Calu3 (cell line): ENCODE results near the gene BEGAIN. TPM values are rescaled to one million over a fixed set of nuclear protein-coding genes. Genes with fewer than 3 reads are reported as not detected.
A peak's percentile ranks its signal among the peaks of the same experiment; 100 is the strongest.

Experiments used
- BruUV-seq: library from RNA; stranded (reverse); fragments of 400-500 nt; replicated peaks from 2 replicates; lab custom pipeline; 2021; lab: Mats Ljungman, UMichigan
- CTCF ChIA-PET: fragments of 300-600 bp; sonication (Branson Sonifier 250); formaldehyde crosslinking; loops from one replicate; lab custom pipeline; 2022; ENCODE audit warnings: antibody characterized with exemption; lab: Charles Lee
- DNase-seq: peaks from one replicate; pipeline ENCODE4 v3.0.0; 2022
- H3K27ac Mint-ChIP-seq: one replicate; pipeline ENCODE4 v1.8.0; 2022; ENCODE audit warnings: mixed read lengths; ENCODE audit not compliant: unreplicated experiment
- H3K27me3 Mint-ChIP-seq: one replicate; pipeline ENCODE4 v1.8.0; 2022; ENCODE audit warnings: mixed read lengths; ENCODE audit not compliant: unreplicated experiment
- H3K36me3 Mint-ChIP-seq: one replicate; pipeline ENCODE4 v1.8.0; 2022; ENCODE audit warnings: mild to moderate bottlenecking, moderate library complexity, mixed read lengths; ENCODE audit not compliant: insufficient read depth, unreplicated experiment
- H3K4me1 Mint-ChIP-seq: one replicate; pipeline ENCODE4 v1.8.0; 2022; ENCODE audit warnings: mild to moderate bottlenecking, low read depth, mixed read lengths; ENCODE audit not compliant: unreplicated experiment
- H3K4me3 Mint-ChIP-seq: one replicate; pipeline ENCODE4 v1.8.0; 2022; ENCODE audit warnings: mild to moderate bottlenecking, low read depth, moderate library complexity, mixed read lengths; ENCODE audit not compliant: unreplicated experiment
- H3K9me3 Mint-ChIP-seq: one replicate; pipeline ENCODE4 v1.8.0; 2022; ENCODE audit warnings: low read depth, mixed read lengths; ENCODE audit not compliant: unreplicated experiment
- intact Hi-C: fragments of 100-400 bp; cut with micrococcal nuclease; formaldehyde crosslinking; loops from one replicate; pipeline ENCODE4 v1.10.0; 2022; ENCODE audit not compliant: unreplicated experiment
- total RNA-seq: library from RNA; stranded (reverse); gene quantifications from 2 replicates; pipeline ENCODE4 v1.2.3, GENCODE V29; 2022
- TF ChIP-seq, protein P1 (sequence below): fragments of 200-600 bp; IDR thresholded peaks from one replicate; pipeline ENCODE4 v1.8.0; 2022; ENCODE audit warnings: antibody characterized with exemption; ENCODE audit not compliant: unreplicated experiment

The BEGAIN gene
- total RNA-seq, 1 experiment from 2014 or later: 0.26 TPM

GRCh38 chr14:100587763-100588411 is 670 bp upstream of the BEGAIN start:
- H3K4me3 Mint-ChIP-seq: peak overlapping the region; percentile 60
- H3K27ac Mint-ChIP-seq: no peak overlapping the region
- no peaks in the 10 kb centered on the region for H3K4me1 Mint-ChIP-seq
- CTCF ChIA-PET: no interaction called here
- no peaks in the 10 kb centered on the region for H3K9me3 Mint-ChIP-seq
- DNase-seq: no peak
- TF ChIP-seq, protein P1, sequence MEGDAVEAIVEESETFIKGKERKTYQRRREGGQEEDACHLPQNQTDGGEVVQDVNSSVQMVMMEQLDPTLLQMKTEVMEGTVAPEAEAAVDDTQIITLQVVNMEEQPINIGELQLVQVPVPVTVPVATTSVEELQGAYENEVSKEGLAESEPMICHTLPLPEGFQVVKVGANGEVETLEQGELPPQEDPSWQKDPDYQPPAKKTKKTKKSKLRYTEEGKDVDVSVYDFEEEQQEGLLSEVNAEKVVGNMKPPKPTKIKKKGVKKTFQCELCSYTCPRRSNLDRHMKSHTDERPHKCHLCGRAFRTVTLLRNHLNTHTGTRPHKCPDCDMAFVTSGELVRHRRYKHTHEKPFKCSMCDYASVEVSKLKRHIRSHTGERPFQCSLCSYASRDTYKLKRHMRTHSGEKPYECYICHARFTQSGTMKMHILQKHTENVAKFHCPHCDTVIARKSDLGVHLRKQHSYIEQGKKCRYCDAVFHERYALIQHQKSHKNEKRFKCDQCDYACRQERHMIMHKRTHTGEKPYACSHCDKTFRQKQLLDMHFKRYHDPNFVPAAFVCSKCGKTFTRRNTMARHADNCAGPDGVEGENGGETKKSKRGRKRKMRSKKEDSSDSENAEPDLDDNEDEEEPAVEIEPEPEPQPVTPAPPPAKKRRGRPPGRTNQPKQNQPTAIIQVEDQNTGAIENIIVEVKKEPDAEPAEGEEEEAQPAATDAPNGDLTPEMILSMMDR: no peak
- no peaks in the 10 kb centered on the region for H3K36me3 Mint-ChIP-seq
- no TSS peak for BruUV-seq
- H3K27me3 Mint-ChIP-seq: peaks cover 73% of the 10 kb centered on the region
- intact Hi-C loops: no loop called here

DNA sequence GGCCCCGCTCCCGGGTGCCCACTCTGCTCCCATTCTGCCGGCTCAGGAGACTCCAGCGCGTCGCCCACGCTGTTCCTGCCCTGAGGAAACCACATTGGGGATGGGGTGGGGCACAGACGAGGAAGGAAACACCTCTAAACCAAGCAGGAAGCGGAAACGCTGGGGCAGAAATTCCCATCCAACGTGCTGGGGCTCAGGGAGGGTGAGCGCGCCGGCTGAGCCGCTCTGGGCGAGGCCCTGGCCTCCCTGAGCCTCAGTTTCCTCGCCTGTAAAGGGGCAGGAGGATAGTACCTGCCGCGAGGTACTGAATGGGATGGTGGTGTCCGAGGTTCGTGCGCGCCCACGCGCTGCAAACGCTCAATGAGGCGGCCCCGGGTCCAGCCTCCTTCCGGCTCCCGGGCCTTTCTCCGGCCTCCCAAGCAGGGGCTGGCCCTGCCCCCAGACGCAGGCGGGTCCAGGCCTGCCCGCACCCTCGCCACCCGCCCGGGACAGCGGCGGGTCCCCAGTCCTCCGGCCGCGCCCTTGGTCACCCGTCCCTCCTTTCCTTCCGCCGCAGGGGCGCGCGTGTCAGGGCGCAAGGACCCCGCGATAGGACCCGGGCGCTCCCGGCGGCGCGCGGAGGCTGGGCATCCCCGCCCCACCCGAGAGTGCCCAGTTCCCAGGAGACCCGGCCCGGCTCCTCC is 673 bp downstream of the BEGAIN start:
- intact Hi-C loops: no loop called here
- CTCF ChIA-PET: no interaction called here
- no peaks in the 10 kb centered on the region for H3K4me1 Mint-ChIP-seq
- H3K4me3 Mint-ChIP-seq: peak overlapping the region; percentile 50
- no peak overlapping the region for H3K27ac Mint-ChIP-seq
- no peaks in the 10 kb centered on the region for H3K9me3 Mint-ChIP-seq
- TF ChIP-seq, protein P1: no peak
- BruUV-seq: no TSS peak
- peaks cover 66% of the 10 kb centered on the region for H3K27me3 Mint-ChIP-seq
- peak; percentile 32 for DNase-seq
- no peaks in the 10 kb centered on the region for H3K36me3 Mint-ChIP-seq

- intact Hi-C loops: no loop called here
- TF ChIP-seq, protein P1: no peak
- Mint-ChIP-seq H3K4me1 (no peaks in the 10 kb centered on the region), H3K4me3 (peak overlapping the region; percentile 50), H3K27ac (no peak overlapping the region), H3K27me3 (peaks cover 61% of the 10 kb centered on the region), H3K9me3 (no peaks in the 10 kb centered on the region), H3K36me3 (no peaks in the 10 kb centered on the region)
- BruUV-seq: no TSS peak
- DNase-seq: no peak
- CTCF ChIA-PET: no interaction called here
Observed at GRCh38 chr14:100586153-100586402, 1.1 kb downstream of the BEGAIN start.

GRCh38 chr14:100585448-100586152 is 1.6 kb downstream of the BEGAIN start:
- no peaks in the 10 kb centered on the region for H3K9me3 Mint-ChIP-seq
- no TSS peak for BruUV-seq
- H3K4me3 Mint-ChIP-seq: peak overlapping the region; percentile 50
- TF ChIP-seq, protein P1: no peak
- DNase-seq: no peak
- H3K36me3 Mint-ChIP-seq: no peaks in the 10 kb centered on the region
- intact Hi-C loops: no loop called here
- peaks cover 56% of the 10 kb centered on the region for H3K27me3 Mint-ChIP-seq
- H3K4me1 Mint-ChIP-seq: no peaks in the 10 kb centered on the region
- CTCF ChIA-PET: no interaction called here
- no peak overlapping the region for H3K27ac Mint-ChIP-seq
